Fibroblast of pulmonary artery (primary cell): ENCODE results near the gene PNKP.
A peak's percentile ranks its signal among the peaks of the same experiment; 100 is the strongest.

ENCODE experiments used
- DNase-seq: peaks from one replicate; pipeline ENCODE4 v3.0.0-alpha.2; 2010; ENCODE audit warnings: low read depth
- H3K4me3 ChIP-seq: replicated peaks from 2 replicates; pipeline ENCODE4 v1.5.1; 2011; ENCODE audit warnings: low read depth, mild to moderate bottlenecking, control low read depth, low read length, moderate library complexity
- CTCF ChIP-seq: IDR thresholded peaks from 2 replicates; pipeline ENCODE4 v1.5.1; 2011; ENCODE audit warnings: mild to moderate bottlenecking, control low read depth, low read length, inconsistent platforms; ENCODE audit errors: missing control alignments

The PNKP gene

GRCh38 chr19:49854378-49855263 is 12.8 kb downstream of the PNKP start:
- DNase-seq = no peak
- no peak for TF ChIP-seq CTCF
- no peak overlapping the region for H3K4me3 ChIP-seq

- no peak overlapping the region for H3K4me3 ChIP-seq
- no peak for DNase-seq
- no peak for TF ChIP-seq CTCF
Measured at GRCh38 chr19:49853852-49854377, 13.5 kb downstream of the PNKP start.

DNA sequence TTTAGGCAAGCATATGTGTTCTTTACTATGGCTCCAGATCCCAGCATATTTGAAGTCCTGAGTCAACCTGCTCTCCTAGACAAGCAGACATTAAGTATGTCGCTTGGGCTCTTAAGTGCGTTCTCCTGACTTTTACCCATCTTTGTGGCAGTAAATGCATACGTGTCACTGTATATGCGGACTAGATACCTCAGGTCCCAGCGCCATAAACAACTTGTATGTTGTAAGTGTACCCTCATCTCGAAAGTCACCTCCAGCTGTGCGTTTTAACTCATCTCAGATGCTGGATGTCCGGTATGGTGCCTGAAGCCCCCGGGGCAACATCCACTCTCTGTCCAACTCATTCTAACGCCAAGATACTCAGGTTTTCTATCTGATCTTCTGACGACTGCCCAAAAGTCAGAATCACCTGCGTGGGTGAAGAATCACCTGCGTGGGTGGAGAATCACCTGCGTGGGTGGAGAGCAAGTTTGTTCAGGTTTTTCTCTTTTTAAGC is 14.7 kb downstream of the PNKP start:
- no peak for TF ChIP-seq CTCF
- DNase-seq = no peak
- H3K4me3 ChIP-seq = peak overlapping the region; percentile 63

- DNase-seq = no peak
- no peak for TF ChIP-seq CTCF
- peak overlapping the region; percentile 63 for H3K4me3 ChIP-seq
Measured at GRCh38 chr19:49851456-49852259, 15.7 kb downstream of the PNKP start.

GRCh38 chr19:49850487-49851342 is 16.7 kb downstream of the PNKP start, which contains the start of gene PTOV1:
TSS of gene PTOV1 (plus strand) at chr19:49851159.
- DNase-seq = peak; percentile 94
- no peak for TF ChIP-seq CTCF
- H3K4me3 ChIP-seq = peak within 1 kb of the TSS; percentile 63

- TF ChIP-seq CTCF = no peak
- peak overlapping the region; percentile 63 for H3K4me3 ChIP-seq
- no peak for DNase-seq
Measured at GRCh38 chr19:49850221-49850486, 17.2 kb downstream of the PNKP start.
